Measurements from ENCODE around the gene CD52. TPM values are rescaled to one million over a fixed set of nuclear protein-coding genes. Genes with fewer than 3 reads are reported as not detected.

CD52 gene
- total and polyA plus RNA-seq, 2 experiments from 2014 or later: 7.3 TPM; not detected in 1

GRCh38 chr1:26322042-26322331 lies 4.2 kb downstream of the CD52 start:
- H3K4me3 Mint-ChIP-seq: no peak overlapping the region
- ATAC-seq (no peak), DNase-seq (ENCODE audit: low spot score) (no peak)
- Histone ChIP-seq H4K20me1 (replicated peaks; ENCODE audit: insufficient read depth) (no peaks in the 10 kb centered on the region), H3K36me3 (ENCODE audit: insufficient read depth) (peaks cover 8% of the 10 kb centered on the region), H3K27me3 (ENCODE audit: insufficient read depth) (no peaks in the 10 kb centered on the region), H3F3A (replicated peaks; ENCODE audit: low read depth) (peaks cover 7% of the 10 kb centered on the region; the same call in 1 of the 2 replicates), H3K4me1 (ENCODE audit: insufficient read depth) (peaks cover 14% of the 10 kb centered on the region), H3K4me2 (no peak overlapping the region), H3K27ac (ENCODE audit: low read depth) (no peak overlapping the region), H3K9me2 (ENCODE audit: insufficient read depth) (no peaks in the 10 kb centered on the region), H3K4me3 (no peak overlapping the region), H3K79me2 (replicated peaks; ENCODE audit: insufficient read depth) (no peaks in the 10 kb centered on the region), H2AFZ (no peak overlapping the region)
- H3K27me3 Mint-ChIP-seq (ENCODE audit: insufficient read depth, low read depth, poor library complexity): peaks cover 6% of the 10 kb centered on the region
- no peak overlapping the region for H3K27ac Mint-ChIP-seq
- H3K36me3 Mint-ChIP-seq (ENCODE audit: low read depth): peaks cover 37% of the 10 kb centered on the region
- H3K9me3 Mint-ChIP-seq: no peaks in the 10 kb centered on the region; the same call in 2 of the 3 replicates
- TF ChIP-seq CTCF (conservative IDR thresholded peaks at IDR 0.05; ENCODE audit: low read depth in 2 of 2) (no peak), EZH2phosphoT487 (IDR thresholded peaks at IDR 0.05; ENCODE audit: unreplicated experiment) (no peak), ZNF114 (CRISPR knock-in tag; IDR thresholded peaks at IDR 0.05) (no peak), ETS1 (IDR thresholded peaks at IDR 0.05) (no peak), POLR2AphosphoS5 (IDR thresholded peaks at IDR 0.05; ENCODE audit: low read depth) (no peak), EZH2 (IDR thresholded peaks at IDR 0.05; ENCODE audit: low read depth, unreplicated experiment) (no peak), STAT1 (IDR thresholded peaks at IDR 0.05; ENCODE audit: unreplicated experiment) (no peak), JUNB (IDR thresholded peaks at IDR 0.05; ENCODE audit: unreplicated experiment) (no peak), ZNF331 (CRISPR knock-in tag; IDR thresholded peaks at IDR 0.05; ENCODE audit: low read depth) (no peak), NANOG (IDR thresholded peaks at IDR 0.05; ENCODE audit: borderline replicate concordance) (no peak), ZNF462 (CRISPR knock-in tag; IDR thresholded peaks at IDR 0.05) (no peak), CREB1 (CRISPR knock-in tag; IDR thresholded peaks at IDR 0.05; ENCODE audit: low read depth) (no peak), REST (IDR thresholded peaks at IDR 0.05; ENCODE audit: unreplicated experiment) (no peak)
- peaks cover 16% of the 10 kb centered on the region for H3K4me1 Mint-ChIP-seq
